K562 (cell line): ENCODE results near the gene KIAA0513. TPM values are rescaled to one million over a fixed set of nuclear protein-coding genes. Genes with fewer than 3 reads are reported as not detected.
A peak's percentile ranks its signal among the peaks of the same experiment; 100 is the strongest.

ENCODE experiments used
- ATAC-seq: fragments of 200-7000 bp; cut with Tn5 transposase; 3 replicates; pipeline ENCODE4 v1.9.1; 2020; ENCODE audit warnings: moderate library complexity
- BruUV-seq: library from RNA; stranded (reverse); fragments of 400-500 nt; replicated peaks from 2 replicates; lab custom pipeline; 2021; lab: Mats Ljungman, UMichigan
- CTCF ChIA-PET: fragments of 300-600 bp; formaldehyde crosslinking; extraction: SDS; loops from one replicate; lab custom pipeline; 2021; ENCODE audit warnings: low intra/inter-chr PET ratio; lab: Yijun Ruan, JAX
- POLR2A ChIA-PET: fragments of 300-600, 350-650 bp; sonication (Branson Sonifier 250); formaldehyde crosslinking; extraction: SDS; loops from one replicate; lab custom pipeline; 2021; ENCODE audit warnings: antibody characterized with exemption, inconsistent platforms; lab: Yijun Ruan, JAX
- DNase-seq, 4 experiments: peaks; one replicate each; pipeline versions ENCODE4 v3.0.0 to v3.0.0-alpha.2; 2011 to 2018; ENCODE audit warnings: low spot score in 3 of 4, mixed read lengths in 3 of 4; ENCODE audit errors: extremely low read depth in 1 of 4
- FAIRE-seq: peaks from 2 replicates; lab custom pipeline; 2011; peaks lifted over from hg19 to GRCh38; lab: Jason Lieb, UNC
- H2AFZ ChIP-seq: 2 replicates; pipeline ENCODE4 v1.6.0; 2011; ENCODE audit warnings: low read depth, low read length, control low read depth, inconsistent platforms
- H3K27ac ChIP-seq: fragments of 200-600 bp; 3 replicates; pipeline ENCODE4 v1.8.0; 2011; ENCODE audit warnings: low read depth, mild to moderate bottlenecking, control low read depth, inconsistent platforms, low read length, moderate library complexity, mixed read lengths; ENCODE audit errors: extremely low read depth
- H3K27me3 ChIP-seq, 2 experiments: fragments of 300-600 bp in 1 of 2; 2 replicates in 1 of 2; 3 replicates in 1 of 2; pipeline versions ENCODE4 v1.6.0 to v1.8.0; 2011; ENCODE audit warnings: inconsistent platforms in 2 of 2, low read length in 2 of 2, mild to moderate bottlenecking in 1 of 2, mixed read lengths in 1 of 2, moderate library complexity in 1 of 2; ENCODE audit not compliant: control insufficient read depth in 2 of 2, insufficient read depth in 2 of 2
- H3K36me3 ChIP-seq: fragments of 300-600 bp; 3 replicates; pipeline ENCODE4 v1.8.0; 2011; ENCODE audit warnings: mild to moderate bottlenecking, low read length, inconsistent platforms; ENCODE audit not compliant: control insufficient read depth, insufficient read depth
- H3K4me1 ChIP-seq, 2 experiments: fragments of 200-600 bp in 1 of 2; replicated peaks in 1 of 2; 2 replicates in 1 of 2; 3 replicates in 1 of 2; pipeline versions ENCODE4 v1.5.1 to v1.8.0; 2011; ENCODE audit warnings: inconsistent platforms in 2 of 2, low read length in 2 of 2, mild to moderate bottlenecking in 1 of 2, mixed read lengths in 1 of 2, moderate library complexity in 1 of 2; ENCODE audit not compliant: control insufficient read depth in 2 of 2, insufficient read depth in 2 of 2
- H3K4me2 ChIP-seq: 2 replicates; pipeline ENCODE4 v1.6.1; 2011; ENCODE audit warnings: low read length, control low read depth, inconsistent platforms, mixed read lengths; ENCODE audit not compliant: insufficient read depth
- H3K4me3 ChIP-seq: fragments of 200-600 bp; sonication (generic), shearing (Covaris generic); 2 replicates; pipeline ENCODE4 v1.5.1; 2016; ENCODE audit warnings: control low read depth, inconsistent platforms
- H3K79me2 ChIP-seq: fragments of 200-600 bp; 3 replicates; pipeline ENCODE4 v1.8.0; 2011; ENCODE audit warnings: low read length, inconsistent platforms; ENCODE audit not compliant: control insufficient read depth, insufficient read depth
- H3K9ac ChIP-seq, 2 experiments: 2 replicates each; pipeline versions ENCODE4 v1.6.0 to v1.6.1; 2011; ENCODE audit warnings: low read depth in 2 of 2, low read length in 2 of 2, control low read depth in 1 of 2, inconsistent platforms in 1 of 2, mild to moderate bottlenecking in 1 of 2, mixed read lengths in 1 of 2; ENCODE audit not compliant: insufficient read depth in 1 of 2
- H3K9me1 ChIP-seq: one replicate; pipeline ENCODE4 v1.6.0; 2011; ENCODE audit warnings: inconsistent platforms, mild to moderate bottlenecking, low read length, moderate library complexity; ENCODE audit not compliant: control insufficient read depth, insufficient read depth
- H3K9me3 ChIP-seq: replicated peaks from 2 replicates; pipeline ENCODE4 v1.5.1; 2011; ENCODE audit warnings: low read depth, low read length, inconsistent platforms; ENCODE audit not compliant: control insufficient read depth, insufficient read depth
- H4K20me1 ChIP-seq: replicated peaks from 2 replicates; pipeline ENCODE4 v1.6.1; 2011; ENCODE audit warnings: low read length, inconsistent platforms, mixed read lengths; ENCODE audit not compliant: control insufficient read depth, insufficient read depth
- ATF2 ChIP-seq: sonication (generic); formaldehyde crosslinking; IDR thresholded peaks from 2 replicates; pipeline ENCODE4 v1.8.1; 2022; ENCODE audit warnings: missing genetic modification reagents
- BCLAF1 ChIP-seq, 2 experiments: fragments of 450-650 bp in 1 of 2; IDR thresholded peaks; 2 replicates each; pipeline ENCODE4 v1.6.1; 2011 to 2017; ENCODE audit warnings: low read depth in 2 of 2, antibody characterized with exemption in 1 of 2, borderline replicate concordance in 1 of 2, low read length in 1 of 2, mild to moderate bottlenecking in 1 of 2, mixed read lengths in 1 of 2; ENCODE audit not compliant: control insufficient read depth in 1 of 2
- CREM ChIP-seq: IDR thresholded peaks from 2 replicates; pipeline ENCODE4 v1.6.1; 2014; ENCODE audit warnings: antibody characterized with exemption, low read depth
- E2F5 ChIP-seq: sonication (generic); formaldehyde crosslinking; IDR thresholded peaks from 2 replicates; pipeline ENCODE4 v1.8.0; 2022; ENCODE audit warnings: mild to moderate bottlenecking, missing genetic modification reagents
- GATA2 ChIP-seq: sonication (generic); formaldehyde crosslinking; IDR thresholded peaks from 2 replicates; pipeline ENCODE4 v1.4.0; 2020; ENCODE audit warnings: mild to moderate bottlenecking, missing genetic modification reagents
- MCM3 ChIP-seq: fragments of 450-650 bp; IDR thresholded peaks from 2 replicates; pipeline ENCODE4 v1.6.1; 2016
- MTA2 ChIP-seq: fragments of 450-650 bp; IDR thresholded peaks from 2 replicates; pipeline ENCODE4 v1.6.1; 2016; ENCODE audit warnings: low read depth
- NCOA2 ChIP-seq, 2 experiments: fragments of 450-650 bp; IDR thresholded peaks; 2 replicates each; pipeline ENCODE4 v1.6.1; 2018; ENCODE audit warnings: mild to moderate bottlenecking in 2 of 2, moderate library complexity in 1 of 2; ENCODE audit not compliant: partially characterized antibody in 2 of 2
- RAD21 ChIP-seq, 2 experiments: fragments of 250-450 bp in 1 of 2; fragments of 450-650 bp in 1 of 2; sonication (Bioruptor Pico) in 1 of 2; formaldehyde crosslinking in 1 of 2; IDR thresholded peaks in 1 of 2; conservative IDR thresholded peaks in 1 of 2; 2 replicates each; pipeline versions ENCODE4 v1.4.0 to v1.8.0; 2020 to 2022; ENCODE audit warnings: mild to moderate bottlenecking in 2 of 2, moderate library complexity in 1 of 2
- RAD51 ChIP-seq: fragments of 450-650 bp; IDR thresholded peaks from 2 replicates; pipeline ENCODE4 v1.7.1; 2016; ENCODE audit warnings: low read depth, mild to moderate bottlenecking, borderline replicate concordance
- RBM34 ChIP-seq: fragments of 200-400 bp; formaldehyde crosslinking; IDR thresholded peaks from 2 replicates; pipeline ENCODE4 v1.6.1; 2018; ENCODE audit warnings: low read length, borderline replicate concordance; ENCODE audit not compliant: insufficient read depth
- SNAPC5 ChIP-seq: fragments of 250-450 bp; sonication (Bioruptor Pico); IDR thresholded peaks from 2 replicates; pipeline ENCODE4 v1.8.0; 2021; ENCODE audit warnings: moderate library complexity, mild to moderate bottlenecking, inconsistent platforms
- YBX1 ChIP-seq: fragments of 450-650 bp; IDR thresholded peaks from 2 replicates; pipeline ENCODE4 v1.7.1; 2016; ENCODE audit warnings: mild to moderate bottlenecking
- ZFP36 ChIP-seq: fragments of 150-350 bp; IDR thresholded peaks from 2 replicates; pipeline ENCODE4 v1.6.1; 2018; ENCODE audit warnings: low read length, low read depth; ENCODE audit not compliant: partially characterized antibody
- WGBS: fragments of 100-300 bp; shearing (Covaris generic); methylation state at CpG from one replicate; pipeline ENCODE4 v1.1.6; 2016; ENCODE audit warnings: low coverage, mixed read lengths; ENCODE audit not compliant: insufficient coverage; ENCODE audit errors: missing lambda C conversion rate; 5-methylcytosine and 5-hydroxymethylcytosine counted together
- in situ Hi-C: fragments of 300-500 bp; cut with MboI; formaldehyde crosslinking; loops from 4 replicates; pipeline ENCODE4 v1.15.0; 2018; ENCODE audit warnings: inconsistent platforms, mixed read lengths
- intact Hi-C: fragments of 100-400 bp; cut with micrococcal nuclease; formaldehyde crosslinking; loops from 2 replicates; pipeline ENCODE4 v1.14.2; 2022
- polyA plus RNA-seq, 8 experiments: library from polyadenylated mRNA; depleted of rRNA in 4 of 8; stranded (reverse) in 5 of 8; unstranded in 3 of 8; fragments of >200 nt; fragmentation: Nextera tagmentation in 2 of 8; fragmentation: Illumina TruSeq in 1 of 8; extraction: Ambion mirVana in 2 of 8; extraction: Trizol in 1 of 8; gene quantifications; 2 replicates each; pipeline versions ENCODE4 v1.2.1 to v1.2.3, GENCODE V29; 2011 to 2014; ENCODE audit warnings: inconsistent platforms in 1 of 8, missing spikeins in 1 of 8
- total RNA-seq, 7 experiments: library from RNA; depleted of rRNA in 6 of 7; stranded (reverse); fragments of >200 nt in 6 of 7; fragmentation: Illumina TruSeq in 2 of 7; extraction: Trizol in 2 of 7; gene quantifications; 2 replicates each; pipeline versions ENCODE4 v1.2.1 to v1.2.3, GENCODE V29; 2011 to 2021; ENCODE audit warnings: low replicate concordance in 1 of 7

KIAA0513 gene
- total and polyA plus RNA-seq, 9 of the 15 experiments (the other 6 are each of a cell fraction or from before 2014, with no cell fraction given): 0.18 to 13.7 (median 10.2) TPM

GRCh38 chr16:85057212-85057889 is 29.8 kb downstream of the KIAA0513 start:
- no peak overlapping the region for H3K27ac ChIP-seq
- TF ChIP-seq GATA2 (CRISPR knock-in tag): no peak
- TF ChIP-seq CREM: peak; percentile 26; the same call in 1 of the 2 replicates
- TF ChIP-seq SNAPC5 (CRISPR knock-in tag): no peak
- no peak for TF ChIP-seq RBM34
- TF ChIP-seq ATF2 (CRISPR knock-in tag): no peak
- 0 out of 2 replicates have a peak, but pooled peaks have one; percentile 16 for TF ChIP-seq RAD51
- no peak for TF ChIP-seq BCLAF1 (IDR thresholded peaks at IDR 0.05; ENCODE audit: borderline replicate concordance in 1 of 2, control insufficient read depth in 1 of 2, low read depth in 2 of 2, low read length in 1 of 2)
- no peak for TF ChIP-seq MCM3
- TF ChIP-seq NCOA2 (IDR thresholded peaks at IDR 0.05; ENCODE audit: partially characterized antibody in 2 of 2): no peak
- no peak for TF ChIP-seq E2F5 (CRISPR knock-in tag)
- peak in 1 of 2 experiments; percentile 62; a peak in 2 of 4 replicates for TF ChIP-seq RAD21 (CRISPR knock-in tag; conservative IDR thresholded peaks at IDR 0.05 in 1 of 2, IDR thresholded peaks at IDR 0.05 in 1 of 2)
- no peak for TF ChIP-seq ZFP36
- TF ChIP-seq MTA2: no peak
- no peak for TF ChIP-seq YBX1

More at GRCh38 chr16:85057212-85057889, 29.8 kb downstream of the KIAA0513 start:
- no peaks in the 10 kb centered on the region for H3K9me1 ChIP-seq
- peak; percentile 75 to 89 (median 82) for DNase-seq
- peaks cover 20% of the 10 kb centered on the region for H3K36me3 ChIP-seq
- ChIA-PET CTCF (no interaction called here), POLR2A (interaction anchor here (0.6 to 3.1 kb wide), 3 partner anchors 10 to 45 kb away, joined by 3 to 19 read pairs (median 3); no protein-coding TSS in a partner anchor)
- 0 out of 2 replicates have a peak, but pooled peaks cover 2% of the 10 kb centered on the region for H3K9me3 ChIP-seq
- H3K4me1 ChIP-seq: peaks cover 26 to 30% of the 10 kb centered on the region in 2 experiments
- no peaks in the 10 kb centered on the region; the same call in 1 of the 2 replicates for H4K20me1 ChIP-seq
- no peak overlapping the region for H3K4me3 ChIP-seq
- no peak overlapping the region for H2AFZ ChIP-seq
- no TSS peak for BruUV-seq
- peak; percentile 90 for ATAC-seq
- peak overlapping the region in 1 of 2 experiments; percentile 3; a peak in 1 of 4 replicates for H3K9ac ChIP-seq
- no peaks in the 10 kb centered on the region for H3K27me3 ChIP-seq
- FAIRE-seq: peak; percentile 75
- in situ Hi-C loops (no loop called here), intact Hi-C loops (loop anchor here (1.0 to 5.0 kb wide), 4 partner anchors 29 to 85 kb away; no protein-coding TSS in a partner anchor)
- peaks cover 8% of the 10 kb centered on the region; the same call in 2 of the 3 replicates for H3K79me2 ChIP-seq
- 57% methylated on average over 9 of the region's 9 CpGs for WGBS
- no peak overlapping the region for H3K4me2 ChIP-seq
